Measurements from ENCODE around the gene MPZL1.

Gene MPZL1

GRCh38 chr1:167757433-167758309, 35.9 kb downstream of the MPZL1 start:
- no peak for ATAC-seq (ENCODE audit: low read depth)
- H3K4me1 Mint-ChIP-seq, result peaks cover 39% of the 10 kb centered on the region
- H3K27me3 Mint-ChIP-seq, result no peaks in the 10 kb centered on the region
- no peak for DNase-seq (ENCODE audit: low spot score in 2 of 2)
- H3K27ac Mint-ChIP-seq, result no peak overlapping the region
- H3K36me3 Mint-ChIP-seq, result no peaks in the 10 kb centered on the region
- no peaks in the 10 kb centered on the region for H3K9me3 Mint-ChIP-seq
- no peak overlapping the region for H3K4me3 Mint-ChIP-seq

- DNase-seq (ENCODE audit: low spot score in 2 of 2) (no peak), ATAC-seq (ENCODE audit: low read depth) (no peak)
- H3K4me3 Mint-ChIP-seq, result no peak overlapping the region
- no peaks in the 10 kb centered on the region for H3K27me3 Mint-ChIP-seq
- H3K27ac Mint-ChIP-seq, result peak overlapping the region; percentile 4
- H3K9me3 Mint-ChIP-seq, result no peaks in the 10 kb centered on the region
- H3K36me3 Mint-ChIP-seq, result peaks cover 5% of the 10 kb centered on the region
- H3K4me1 Mint-ChIP-seq, result peaks cover 27% of the 10 kb centered on the region
These were observed 39.6 kb downstream of the MPZL1 start for GRCh38 chr1:167761400-167761799.

- DNase-seq (ENCODE audit: low spot score in 2 of 2) (no peak), ATAC-seq (ENCODE audit: low read depth) (no peak)
- no peak overlapping the region for H3K4me3 Mint-ChIP-seq
- peaks cover 6% of the 10 kb centered on the region for H3K36me3 Mint-ChIP-seq
- no peaks in the 10 kb centered on the region for H3K9me3 Mint-ChIP-seq
- H3K4me1 Mint-ChIP-seq, result peaks cover 21% of the 10 kb centered on the region
- H3K27ac Mint-ChIP-seq, result peak overlapping the region; percentile 4
- H3K27me3 Mint-ChIP-seq, result no peaks in the 10 kb centered on the region
These were observed 40.4 kb downstream of the MPZL1 start for GRCh38 chr1:167762061-167762746.

GRCh38 chr1:167763525-167764220, 41.9 kb downstream of the MPZL1 start:
- ATAC-seq (ENCODE audit: low read depth) (no peak), DNase-seq (ENCODE audit: low spot score in 2 of 2) (no peak)
- Mint-ChIP-seq H3K27ac (no peak overlapping the region), H3K27me3 (no peaks in the 10 kb centered on the region), H3K36me3 (peaks cover 16% of the 10 kb centered on the region), H3K9me3 (no peaks in the 10 kb centered on the region), H3K4me1 (peaks cover 22% of the 10 kb centered on the region), H3K4me3 (no peak overlapping the region)

- peaks cover 21% of the 10 kb centered on the region for H3K4me1 Mint-ChIP-seq
- no peak overlapping the region for H3K27ac Mint-ChIP-seq
- ATAC-seq (ENCODE audit: low read depth) (no peak), DNase-seq (ENCODE audit: low spot score in 2 of 2) (no peak)
- no peak overlapping the region for H3K4me3 Mint-ChIP-seq
- H3K36me3 Mint-ChIP-seq, result peaks cover 19% of the 10 kb centered on the region
- H3K9me3 Mint-ChIP-seq, result no peaks in the 10 kb centered on the region
- no peaks in the 10 kb centered on the region for H3K27me3 Mint-ChIP-seq
These were observed 42.9 kb downstream of the MPZL1 start for GRCh38 chr1:167764458-167765330.

GRCh38 chr1:167765496-167765895, 43.7 kb downstream of the MPZL1 start:
- DNase-seq (ENCODE audit: low spot score in 2 of 2), result no peak
- ATAC-seq (ENCODE audit: low read depth), result no peak
- Mint-ChIP-seq H3K27ac (no peak overlapping the region), H3K9me3 (no peaks in the 10 kb centered on the region), H3K4me1 (peaks cover 20% of the 10 kb centered on the region), H3K36me3 (peaks cover 23% of the 10 kb centered on the region), H3K4me3 (no peak overlapping the region), H3K27me3 (no peaks in the 10 kb centered on the region)

GRCh38 chr1:167766538-167766937, 44.8 kb downstream of the MPZL1 start:
- no peak overlapping the region for H3K4me3 Mint-ChIP-seq
- no peak overlapping the region for H3K27ac Mint-ChIP-seq
- DNase-seq (ENCODE audit: low spot score in 2 of 2) (no peak), ATAC-seq (ENCODE audit: low read depth) (no peak)
- no peaks in the 10 kb centered on the region for H3K9me3 Mint-ChIP-seq
- peaks cover 28% of the 10 kb centered on the region for H3K36me3 Mint-ChIP-seq
- no peaks in the 10 kb centered on the region for H3K27me3 Mint-ChIP-seq
- peaks cover 11% of the 10 kb centered on the region for H3K4me1 Mint-ChIP-seq

GRCh38 chr1:167767761-167768160, 46.0 kb downstream of the MPZL1 start:
- DNase-seq (ENCODE audit: low spot score in 2 of 2), result no peak
- H3K36me3 Mint-ChIP-seq, result peaks cover 35% of the 10 kb centered on the region
- peaks cover 7% of the 10 kb centered on the region for H3K4me1 Mint-ChIP-seq
- no peaks in the 10 kb centered on the region for H3K9me3 Mint-ChIP-seq
- no peak overlapping the region for H3K4me3 Mint-ChIP-seq
- no peaks in the 10 kb centered on the region for H3K27me3 Mint-ChIP-seq
- ATAC-seq (ENCODE audit: low read depth), result no peak
- no peak overlapping the region for H3K27ac Mint-ChIP-seq

- ATAC-seq (ENCODE audit: low read depth), result no peak
- Mint-ChIP-seq H3K27me3 (no peaks in the 10 kb centered on the region), H3K27ac (no peak overlapping the region), H3K4me1 (peaks cover 10% of the 10 kb centered on the region), H3K4me3 (no peak overlapping the region), H3K9me3 (no peaks in the 10 kb centered on the region), H3K36me3 (peaks cover 46% of the 10 kb centered on the region)
- no peak for DNase-seq (ENCODE audit: low spot score in 2 of 2)
These were observed 48.3 kb downstream of the MPZL1 start for GRCh38 chr1:167770127-167770526.

GRCh38 chr1:167772436-167772835, 50.7 kb downstream of the MPZL1 start:
- no peak for ATAC-seq (ENCODE audit: low read depth)
- Mint-ChIP-seq H3K36me3 (peaks cover 55% of the 10 kb centered on the region), H3K27me3 (no peaks in the 10 kb centered on the region), H3K9me3 (no peaks in the 10 kb centered on the region), H3K4me3 (no peak overlapping the region), H3K27ac (no peak overlapping the region), H3K4me1 (peaks cover 10% of the 10 kb centered on the region)
- no peak for DNase-seq (ENCODE audit: low spot score in 2 of 2)

GRCh38 chr1:167773516-167773915, 51.7 kb downstream of the MPZL1 start:
- no peak for DNase-seq (ENCODE audit: low spot score in 2 of 2)
- H3K4me3 Mint-ChIP-seq, result no peak overlapping the region
- H3K36me3 Mint-ChIP-seq, result peaks cover 49% of the 10 kb centered on the region
- H3K27me3 Mint-ChIP-seq, result no peaks in the 10 kb centered on the region
- H3K27ac Mint-ChIP-seq, result no peak overlapping the region
- H3K4me1 Mint-ChIP-seq, result peaks cover 7% of the 10 kb centered on the region
- no peaks in the 10 kb centered on the region for H3K9me3 Mint-ChIP-seq
- ATAC-seq (ENCODE audit: low read depth), result no peak

- ATAC-seq (ENCODE audit: low read depth), result no peak
- peaks cover 5% of the 10 kb centered on the region for H3K4me1 Mint-ChIP-seq
These were observed 52.9 kb downstream of the MPZL1 start for GRCh38 chr1:167774710-167775109.

GRCh38 chr1:167775178-167775577, 53.4 kb downstream of the MPZL1 start:
- ATAC-seq (ENCODE audit: low read depth), result no peak
- Mint-ChIP-seq H3K27ac (no peak overlapping the region), H3K4me1 (peaks cover 3% of the 10 kb centered on the region), H3K36me3 (peaks cover 49% of the 10 kb centered on the region), H3K4me3 (no peak overlapping the region), H3K9me3 (no peaks in the 10 kb centered on the region), H3K27me3 (no peaks in the 10 kb centered on the region)
- DNase-seq (ENCODE audit: low spot score in 2 of 2), result no peak

More at GRCh38 chr1:167774710-167775109, 52.9 kb downstream of the MPZL1 start:
- Mint-ChIP-seq H3K4me3 (no peak overlapping the region), H3K27ac (no peak overlapping the region), H3K9me3 (no peaks in the 10 kb centered on the region), H3K27me3 (no peaks in the 10 kb centered on the region), H3K36me3 (peaks cover 47% of the 10 kb centered on the region)
- no peak for DNase-seq (ENCODE audit: low spot score in 2 of 2)

All from memory B cell (primary cell).